HG03196 (cell line): ENCODE results near the gene MRI1.

ENCODE experiments used
- ATAC-seq: cut with Tn5 transposase; IDR thresholded peaks from one replicate; pipeline ENCODE4 v1.9.1; 2021; ENCODE audit not compliant: unreplicated experiment

Gene MRI1

DNA sequence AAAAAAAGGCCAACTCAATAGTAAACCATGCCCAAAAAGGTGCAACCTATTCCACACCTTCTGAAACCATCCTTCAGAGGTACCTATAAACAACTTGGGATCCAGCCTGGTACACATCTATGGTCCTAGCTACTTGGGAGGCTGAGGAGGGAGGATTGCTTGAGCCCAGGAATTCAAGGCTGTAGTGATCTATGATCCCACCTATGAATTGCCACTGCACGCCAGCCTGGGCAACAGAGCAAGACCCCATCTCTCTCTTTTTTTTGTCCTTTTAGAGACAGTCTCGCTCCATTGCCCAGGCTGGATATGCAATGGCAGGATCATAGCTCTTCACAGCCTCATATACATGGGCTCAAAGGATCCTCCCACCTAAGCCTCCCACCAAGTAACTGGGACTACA lies 57.0 kb downstream of the MRI1 start:
- ATAC-seq = no peak

DNA sequence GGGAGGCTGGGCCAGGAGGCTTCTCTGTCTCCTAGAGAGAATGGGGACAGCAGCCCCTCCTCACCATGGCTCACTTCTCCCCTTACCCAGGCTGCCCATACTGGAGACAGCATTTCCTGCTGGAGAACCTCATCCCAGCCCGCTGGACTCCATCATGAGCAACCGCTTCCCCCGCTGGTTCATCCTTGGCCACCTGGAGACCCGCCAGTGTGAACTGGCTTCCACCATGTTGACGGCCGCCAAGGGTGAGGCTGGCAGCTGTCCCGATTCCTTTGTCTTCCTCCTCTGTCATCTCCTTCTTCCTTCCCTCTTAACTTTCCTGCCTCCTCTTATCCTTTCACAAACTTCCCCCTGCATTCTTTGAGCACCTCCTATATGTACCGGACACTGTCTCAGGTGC lies 58.9 kb downstream of the MRI1 start:
- no peak for ATAC-seq
